Measurements from ENCODE around the gene NKAIN2.

The NKAIN2 gene

DNA sequence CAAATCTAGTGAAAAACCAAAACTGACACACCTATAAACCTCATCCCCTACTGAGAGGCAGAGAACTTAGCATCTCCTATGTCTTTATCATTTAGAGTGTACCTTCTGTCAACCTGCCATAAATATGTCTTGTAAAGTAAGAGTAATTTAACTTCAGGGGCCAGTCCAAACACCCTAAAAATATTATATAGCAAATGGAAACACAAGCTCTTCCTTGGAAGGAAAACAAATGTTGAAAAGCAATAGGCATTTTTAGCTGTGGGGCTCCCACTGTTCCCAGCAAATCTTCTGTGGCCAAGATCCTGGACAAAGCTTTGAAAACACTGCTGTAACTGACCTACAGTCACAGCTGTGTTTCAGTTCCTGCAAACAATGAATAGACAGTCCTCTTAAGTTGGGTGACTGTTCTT is 1018.5 kb downstream of the NKAIN2 start:
- DNase-seq (ENCODE audit: low read depth in 2 of 2) = no peak

DNA sequence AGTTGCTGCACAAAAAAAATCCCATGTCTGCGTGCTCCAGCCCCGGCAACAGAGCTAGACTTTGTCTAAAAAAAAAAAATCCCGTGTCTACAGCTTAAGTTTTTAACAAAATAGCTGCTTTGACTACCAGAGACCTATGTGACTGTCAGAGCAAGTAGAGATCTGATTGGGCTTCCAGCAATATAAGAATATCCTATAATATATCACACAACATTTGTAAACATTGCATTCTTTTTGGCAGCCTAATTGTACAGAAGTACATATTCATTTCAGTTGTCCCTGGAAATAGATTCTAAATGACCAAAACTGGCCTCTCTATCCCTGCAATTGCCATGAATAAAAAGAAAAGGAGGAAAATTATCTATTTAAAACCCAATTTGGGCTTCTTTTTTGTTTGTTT is 1019.1 kb downstream of the NKAIN2 start:
- no peak for DNase-seq (ENCODE audit: low read depth in 2 of 2)

DNA sequence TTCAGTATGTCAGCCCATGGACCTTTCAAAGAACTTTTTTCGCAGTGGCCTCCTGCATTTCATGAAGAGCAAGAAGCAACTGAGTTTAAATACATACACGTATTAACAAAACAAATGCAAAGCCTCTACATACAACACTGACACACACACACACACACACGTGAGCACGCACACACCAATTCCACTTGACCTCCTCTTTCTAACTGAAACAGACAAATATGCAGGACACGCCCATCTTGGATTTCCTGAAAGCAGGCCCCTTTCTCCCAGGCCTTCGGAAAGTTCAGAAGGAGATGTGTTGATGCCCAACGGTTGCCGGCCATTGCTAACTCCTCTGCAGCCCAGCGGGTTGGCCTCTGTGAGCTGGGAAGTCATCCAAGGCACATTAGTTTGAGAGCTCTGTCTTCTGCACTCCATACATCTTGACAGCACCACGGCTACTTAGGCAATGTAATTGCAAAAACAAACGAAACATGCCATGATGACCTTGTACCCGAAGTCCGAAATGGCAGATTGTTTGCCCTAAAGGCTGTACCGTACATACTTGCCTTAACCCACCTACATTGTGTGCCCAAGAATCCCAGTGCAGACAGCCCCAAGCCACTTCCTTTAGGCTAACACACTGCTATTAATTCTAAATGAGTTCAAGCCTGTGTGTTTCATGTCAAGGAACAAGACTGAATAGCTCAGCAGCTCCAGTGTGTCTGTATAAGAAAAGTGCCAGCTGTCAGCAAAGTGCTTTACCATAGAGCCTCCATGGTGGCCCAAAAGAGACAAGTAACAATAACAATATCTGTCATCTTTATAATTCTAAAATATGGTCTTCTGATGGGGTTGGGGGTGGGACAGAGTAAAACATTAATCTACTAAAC is 1019.8 kb downstream of the NKAIN2 start:
- no peak for DNase-seq (ENCODE audit: low read depth in 2 of 2)

DNA sequence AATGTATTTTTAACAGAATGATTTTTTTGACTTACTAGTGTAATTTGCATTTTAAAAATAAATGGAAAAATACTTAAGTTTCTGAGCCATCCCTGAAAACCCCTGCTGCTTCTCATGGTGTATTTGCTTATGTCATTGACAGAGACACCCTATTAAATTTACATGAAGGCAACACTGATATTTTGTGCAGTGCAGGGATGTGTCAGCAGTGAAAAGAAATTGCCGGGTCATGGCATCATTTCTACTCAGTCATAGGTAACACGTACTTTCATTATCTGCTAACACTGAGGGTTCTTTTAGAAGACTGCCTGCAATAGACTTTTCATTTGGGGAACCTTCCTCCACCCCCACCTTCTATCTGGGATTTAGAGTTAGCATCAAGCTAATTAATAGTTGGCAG is 1021.9 kb downstream of the NKAIN2 start:
- DNase-seq (ENCODE audit: low read depth in 2 of 2) = no peak

DNA sequence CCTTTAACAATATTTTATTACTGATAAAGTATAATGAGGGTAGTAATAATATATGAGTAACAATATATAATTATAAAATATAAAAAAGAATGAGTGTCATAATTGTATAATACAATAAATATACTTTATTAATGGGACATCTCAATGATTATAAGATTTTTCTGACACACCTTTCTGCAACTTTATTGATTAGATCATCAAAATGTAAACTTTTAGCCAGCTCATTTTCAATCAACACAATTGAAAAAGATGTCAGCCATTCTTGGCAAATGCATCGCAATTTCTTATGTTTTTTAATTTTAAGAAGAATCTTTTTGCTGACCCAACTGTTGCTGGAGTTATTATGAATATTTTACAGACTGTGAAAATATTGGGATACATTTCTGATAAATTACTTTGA is 1026.2 kb downstream of the NKAIN2 start:
- no peak for DNase-seq (ENCODE audit: low read depth in 2 of 2)

DNA sequence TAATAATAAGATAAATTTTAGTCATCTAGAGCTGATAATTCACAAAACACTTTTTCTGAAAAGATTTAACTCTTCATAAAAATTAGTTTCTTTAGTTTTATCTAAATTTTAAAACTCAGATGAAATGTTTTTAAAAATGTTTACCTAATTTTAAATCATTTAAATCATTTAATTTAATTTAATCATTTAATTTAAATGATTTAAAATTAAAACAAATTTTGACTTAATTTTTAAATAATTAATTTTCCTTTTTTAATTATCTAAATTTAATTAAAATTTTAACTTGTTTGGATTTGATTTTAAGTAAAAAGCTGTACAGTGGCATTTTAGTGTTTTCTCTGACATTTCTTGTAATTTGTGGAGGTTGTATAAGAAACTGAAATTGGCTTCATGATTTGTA is 1026.8 kb downstream of the NKAIN2 start:
- DNase-seq (ENCODE audit: low read depth in 2 of 2) = no peak

DNA sequence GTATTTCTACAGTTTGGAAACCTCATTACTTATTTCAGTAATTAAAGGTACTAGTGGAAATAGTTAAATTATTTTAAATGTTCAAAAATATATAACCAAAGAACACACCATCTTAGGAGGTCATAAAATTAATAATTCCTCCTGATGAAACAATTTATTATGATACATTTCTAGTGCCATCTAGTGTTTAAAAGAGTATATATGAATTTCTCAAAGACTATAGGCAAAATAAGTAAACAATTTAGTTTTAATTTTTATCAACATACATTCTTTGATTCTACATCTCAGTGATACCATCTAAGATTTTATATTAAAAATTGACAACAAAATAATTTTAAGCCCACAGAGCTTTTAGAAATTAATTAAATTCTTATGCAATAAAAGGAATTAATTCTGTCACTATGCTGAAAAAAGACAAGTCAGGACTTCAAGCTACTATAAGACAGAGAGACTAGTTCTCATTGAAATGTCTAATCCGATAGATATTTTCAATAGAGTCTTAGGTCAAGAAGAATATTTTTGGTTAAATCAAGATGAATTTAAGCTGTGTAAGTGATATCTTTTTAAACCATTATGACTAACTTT is 1050.8 kb downstream of the NKAIN2 start:
- no peak for DNase-seq (ENCODE audit: low read depth in 2 of 2)

DNA sequence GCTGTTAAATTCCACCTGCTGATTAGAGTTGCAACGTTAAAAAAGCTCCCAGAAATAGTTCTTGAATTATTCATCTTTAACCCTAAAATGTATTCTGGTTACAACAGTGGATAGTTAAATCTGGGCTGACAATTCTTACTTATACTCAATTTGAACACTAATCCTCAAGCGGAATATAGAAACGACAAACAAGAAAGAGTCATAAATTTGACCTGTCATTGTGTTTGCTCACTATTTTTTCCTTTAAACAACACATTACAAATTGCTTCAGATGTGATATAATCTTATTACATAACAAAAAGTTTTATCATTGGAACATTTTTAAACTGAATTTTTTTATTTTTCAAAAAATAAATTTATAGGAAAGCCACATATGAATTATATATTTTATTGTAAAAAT is 1054.1 kb downstream of the NKAIN2 start:
- DNase-seq (ENCODE audit: low read depth in 2 of 2) = no peak

DNA sequence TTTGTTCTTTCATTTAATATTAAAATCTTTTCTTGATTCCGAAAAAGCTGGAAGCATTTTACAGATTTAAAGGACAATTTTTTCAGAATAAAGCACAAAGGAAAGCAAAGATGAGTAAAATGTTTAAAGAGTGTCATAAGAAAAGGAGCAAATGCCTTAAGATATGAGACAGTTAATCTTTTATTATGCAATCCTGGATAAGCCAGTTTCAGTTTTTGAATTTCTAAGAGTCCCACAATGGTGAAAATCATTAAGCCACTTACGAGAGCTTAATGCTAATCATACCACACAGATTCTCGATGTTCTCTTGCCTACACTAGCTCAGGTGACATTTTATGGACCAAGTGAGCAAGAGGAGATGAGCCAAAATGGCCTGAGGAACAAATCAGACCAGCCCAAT is 1054.9 kb downstream of the NKAIN2 start:
- DNase-seq (ENCODE audit: low read depth in 2 of 2) = no peak

DNA sequence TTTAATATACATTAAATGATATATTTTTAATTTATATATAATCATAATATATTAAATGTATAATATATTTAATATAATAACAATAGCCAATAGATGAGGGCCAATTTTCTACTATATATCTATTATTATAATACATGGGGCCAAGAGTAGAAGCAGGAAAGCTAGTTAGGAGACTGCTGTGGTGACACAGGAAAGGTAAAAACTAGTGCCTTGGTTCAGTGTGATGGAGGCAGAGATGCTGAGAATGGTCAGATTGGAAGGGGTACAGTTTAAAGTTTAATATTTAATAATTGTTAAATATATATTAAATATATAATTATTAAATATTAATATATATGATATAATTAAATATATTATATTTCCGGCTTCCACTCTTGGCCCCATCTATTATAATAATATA is 1055.7 kb downstream of the NKAIN2 start:
- no peak for DNase-seq (ENCODE audit: low read depth in 2 of 2)

DNA sequence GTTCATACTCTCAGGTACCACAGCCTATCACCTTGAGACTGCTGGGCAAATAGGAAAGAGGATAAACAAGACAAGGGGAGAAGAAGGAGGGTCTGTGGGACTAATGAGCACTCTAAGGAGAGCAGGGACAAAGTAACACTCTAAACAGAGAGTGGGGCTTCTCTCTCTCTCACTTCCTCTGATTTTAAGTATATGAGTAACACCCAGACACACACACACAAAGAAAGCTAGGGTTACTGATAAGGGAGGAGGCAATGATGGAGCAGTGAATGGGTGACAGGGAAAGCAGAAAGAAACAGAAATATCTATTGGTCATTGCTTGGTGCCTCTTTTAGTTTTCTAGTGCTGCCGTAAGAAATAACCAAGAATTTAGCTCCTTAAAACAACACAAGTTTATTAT is 1062.4 kb downstream of the NKAIN2 start:
- no peak for DNase-seq (ENCODE audit: low read depth in 2 of 2)

DNA sequence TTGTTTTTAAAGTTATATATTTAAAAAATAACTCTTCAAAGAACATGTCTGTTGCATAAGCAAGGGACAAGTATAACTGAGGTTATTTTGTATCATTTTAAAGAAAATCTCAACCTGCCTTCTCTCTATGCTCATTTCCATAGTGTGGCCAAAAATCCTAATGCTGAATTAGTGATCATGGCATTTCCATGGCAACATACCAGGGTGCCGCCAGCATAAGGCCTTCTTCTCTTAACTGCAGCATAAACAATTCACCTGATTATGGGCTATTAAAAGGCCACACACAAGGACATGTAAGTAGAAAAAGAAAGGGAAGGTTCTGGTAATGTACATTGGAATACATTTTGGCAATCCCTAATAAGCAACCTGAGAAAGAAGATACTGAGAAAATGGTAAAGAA is 1063.5 kb downstream of the NKAIN2 start:
- DNase-seq (ENCODE audit: low read depth in 2 of 2) = no peak

DNA sequence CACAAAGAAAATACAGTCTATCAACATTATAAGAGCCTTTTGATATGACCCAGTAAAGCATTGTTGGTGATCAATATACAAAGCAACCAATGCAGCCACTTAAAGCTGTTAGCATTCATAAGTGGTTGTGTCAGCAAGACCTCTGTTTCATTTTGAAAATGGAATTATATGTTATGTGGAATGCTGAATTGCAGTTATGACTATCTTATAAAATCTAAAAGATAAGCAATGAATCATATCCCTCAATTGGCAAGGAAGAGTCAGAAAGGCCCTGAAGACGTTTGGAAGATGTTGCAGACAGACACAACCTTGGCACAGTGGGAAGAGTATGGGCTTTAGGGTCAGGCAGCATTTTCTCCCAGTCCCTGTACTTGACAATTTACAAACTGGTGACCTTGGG is 1064.8 kb downstream of the NKAIN2 start:
- DNase-seq (ENCODE audit: low read depth in 2 of 2) = no peak

DNA sequence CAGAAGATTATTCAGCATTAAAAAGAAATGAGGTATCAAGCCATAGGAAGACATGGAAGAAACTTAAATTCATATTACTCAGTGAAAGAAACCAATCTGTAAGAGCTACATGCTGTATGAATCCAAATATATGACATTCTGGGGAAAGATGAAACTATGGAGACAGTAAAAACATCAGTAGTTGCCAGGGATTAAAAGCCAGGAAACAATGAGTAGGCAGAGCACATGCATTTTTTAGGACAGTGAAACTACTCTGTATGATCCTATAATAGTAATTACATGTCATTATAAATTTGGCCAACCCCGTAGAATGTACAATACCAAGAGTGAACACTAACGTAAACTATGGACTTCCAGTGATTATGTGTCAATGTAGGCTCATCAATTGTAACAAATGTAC is 1065.8 kb downstream of the NKAIN2 start:
- DNase-seq (ENCODE audit: low read depth in 2 of 2) = no peak

DNA sequence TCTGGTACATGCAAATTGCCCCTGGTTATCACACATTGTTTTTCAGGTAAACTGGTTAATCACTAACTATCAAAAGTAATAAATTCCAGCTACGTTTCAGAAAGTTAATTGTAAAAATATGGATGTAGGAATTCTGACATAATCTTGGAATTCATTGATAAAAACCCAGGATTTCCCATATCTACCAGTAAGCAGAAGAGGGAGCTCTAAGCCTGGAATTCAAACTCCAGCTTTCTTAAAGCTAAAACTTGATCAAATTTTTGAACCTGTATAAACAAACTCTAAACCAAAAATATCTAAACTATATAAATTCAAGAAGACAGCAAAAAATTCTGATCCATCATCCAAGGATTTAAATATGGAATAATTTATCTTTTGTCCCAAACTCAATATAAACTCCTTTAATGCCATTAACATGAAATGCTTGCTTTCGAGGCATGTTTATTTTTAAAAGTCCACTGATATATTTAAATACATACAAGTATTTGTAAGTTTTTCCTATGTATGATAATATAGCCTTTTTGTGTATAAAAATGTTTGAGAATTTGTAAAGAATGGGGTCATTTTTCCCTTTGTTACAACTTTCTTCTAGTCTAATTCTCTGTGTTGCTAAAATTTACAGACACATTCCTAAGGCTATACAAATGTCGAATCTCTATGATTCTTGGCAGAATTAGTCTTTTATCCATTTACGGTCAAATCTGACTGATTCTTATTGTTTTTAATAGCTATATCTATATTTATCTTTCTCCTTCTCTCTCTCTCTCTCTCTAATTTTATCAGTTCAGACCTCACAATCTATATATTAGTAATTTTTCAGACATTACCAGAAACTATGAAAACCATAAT is 1067.2 kb downstream of the NKAIN2 start:
- no peak for DNase-seq (ENCODE audit: low read depth in 2 of 2)

DNA sequence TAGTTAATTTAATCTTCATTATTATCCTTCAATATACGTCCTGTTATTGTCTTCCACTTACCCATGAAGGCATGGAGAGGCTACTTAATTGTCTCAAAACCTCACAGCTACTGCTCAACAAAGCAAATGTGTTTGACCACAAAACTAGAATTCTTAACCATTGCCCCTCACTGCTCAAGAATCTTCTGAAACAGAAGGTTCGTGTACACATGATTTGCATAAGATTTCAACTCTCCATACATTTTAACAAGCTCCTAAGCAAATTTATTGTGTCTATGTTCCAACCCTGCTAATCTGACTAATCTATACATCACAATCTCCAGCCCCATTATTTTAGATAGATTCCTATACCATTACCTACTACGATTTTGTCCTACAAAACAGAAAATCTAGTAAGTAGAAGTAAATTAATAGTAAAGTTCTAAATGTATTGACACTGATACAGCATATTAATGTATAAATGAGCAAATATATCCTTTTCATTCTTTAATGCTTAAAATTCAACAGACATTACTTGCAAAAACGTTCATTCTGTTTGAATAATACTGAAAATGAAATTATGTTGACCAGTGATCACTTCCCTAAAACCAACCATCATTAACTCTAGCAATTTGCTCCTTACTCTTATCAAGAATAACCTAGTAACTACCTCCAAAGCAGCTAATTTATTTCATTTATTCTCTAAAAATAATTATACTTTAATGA is 1068.8 kb downstream of the NKAIN2 start:
- DNase-seq (ENCODE audit: low read depth in 2 of 2) = no peak

DNA sequence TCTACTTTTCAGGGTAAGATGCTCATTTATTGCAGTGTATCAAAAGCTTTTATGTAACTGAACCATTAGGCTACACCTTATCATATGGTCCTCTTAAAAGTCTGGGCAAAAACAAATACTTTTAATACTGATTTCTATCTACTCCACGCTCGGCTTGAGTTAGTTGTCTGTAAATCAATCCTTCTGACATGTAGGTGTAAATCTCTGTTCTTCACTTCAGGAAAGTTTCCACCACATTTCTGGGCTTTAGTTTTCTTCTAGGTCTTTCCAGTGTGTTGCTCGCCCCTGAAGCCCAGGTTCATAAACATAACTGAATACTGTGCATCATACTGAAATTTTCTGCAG is 1069.4 kb downstream of the NKAIN2 start:
- DNase-seq (ENCODE audit: low read depth in 2 of 2) = no peak

Data from stimulated activated CD8-positive, alpha-beta memory T cell treated with anti-CD3 and anti-CD28 coated beads, Interleukin-7, amount 100 ng/mL, for 1 hour (primary cell).